Fibroblast of lung (primary cell): ENCODE results near the gene MXRA8. TPM values are rescaled to one million over a fixed set of nuclear protein-coding genes. Genes with fewer than 3 reads are reported as not detected.

ENCODE experiments used
- DNase-seq, 2 donors: peaks; one replicate each; pipeline versions ENCODE4 v3.0.0 to v3.0.0-alpha.2; 2010; ENCODE audit warnings: low read depth in 2 of 2
- H2AFZ ChIP-seq: 2 replicates; pipeline ENCODE4 v1.5.1; 2012; ENCODE audit warnings: low read length, control low read depth, inconsistent platforms
- H3K27ac ChIP-seq: 2 replicates; pipeline ENCODE4 v1.5.1; 2011; ENCODE audit warnings: low read length, control low read depth; ENCODE audit not compliant: insufficient read depth
- H3K27me3 ChIP-seq: 2 replicates; pipeline ENCODE4 v1.5.1; 2011; ENCODE audit warnings: mild to moderate bottlenecking, low read length; ENCODE audit not compliant: control insufficient read depth, insufficient read depth
- H3K36me3 ChIP-seq: 2 replicates; pipeline ENCODE4 v1.5.1; 2011; ENCODE audit warnings: low read length; ENCODE audit not compliant: control insufficient read depth, insufficient read depth
- H3K4me1 ChIP-seq: 2 replicates; pipeline ENCODE4 v1.5.1; 2011; ENCODE audit warnings: low read length; ENCODE audit not compliant: control insufficient read depth, insufficient read depth; ENCODE audit errors: extremely low read depth
- H3K4me2 ChIP-seq: 2 replicates; pipeline ENCODE4 v1.5.1; 2011; ENCODE audit warnings: low read length, control low read depth; ENCODE audit not compliant: insufficient read depth; ENCODE audit errors: extremely low read depth
- H3K4me3 ChIP-seq, 4 experiments: fragments of 200-600 bp in 1 of 4; sonication (generic) in 1 of 4; replicated peaks in 1 of 4; 2 replicates each; pipeline ENCODE4 v1.5.1; 2011 to 2016; ENCODE audit warnings: low read length in 4 of 4, low read depth in 3 of 4, mild to moderate bottlenecking in 3 of 4, control low read depth in 2 of 4, inconsistent platforms in 1 of 4, mixed read lengths in 1 of 4; ENCODE audit not compliant: insufficient read depth in 1 of 4; ENCODE audit errors: control extremely low read depth in 1 of 4
- H3K79me2 ChIP-seq: 2 replicates; pipeline ENCODE4 v1.5.1; 2012; ENCODE audit warnings: mild to moderate bottlenecking, low read length, inconsistent platforms; ENCODE audit not compliant: control insufficient read depth, insufficient read depth
- H3K9ac ChIP-seq: 2 replicates; pipeline ENCODE4 v1.5.1; 2011; ENCODE audit warnings: mild to moderate bottlenecking, low read length, control low read depth; ENCODE audit not compliant: insufficient read depth
- H3K9me3 ChIP-seq: 2 replicates; pipeline ENCODE4 v1.5.1; 2012; ENCODE audit warnings: low read depth, low read length; ENCODE audit not compliant: control insufficient read depth, insufficient read depth
- H4K20me1 ChIP-seq: 2 replicates; pipeline ENCODE4 v1.5.1; 2011; ENCODE audit warnings: low read length; ENCODE audit not compliant: control insufficient read depth, insufficient read depth; ENCODE audit errors: extremely low read depth
- CTCF ChIP-seq, 2 donors: IDR thresholded peaks in 1 of 2; conservative IDR thresholded peaks in 1 of 2; 1 replicate in 1 of 2; 2 replicates in 1 of 2; pipeline ENCODE4 v1.5.1; 2011 to 2012; ENCODE audit warnings: low read length in 2 of 2, control low read depth in 1 of 2, inconsistent platforms in 1 of 2, low read depth in 1 of 2, mild to moderate bottlenecking in 1 of 2
- EZH2 ChIP-seq: IDR thresholded peaks from 2 replicates; pipeline ENCODE4 v1.5.1; 2012; ENCODE audit warnings: low read length, control low read depth, mild to moderate bottlenecking; ENCODE audit errors: missing control alignments
- polyA plus RNA-seq, 2 donors: library from polyadenylated mRNA; depleted of rRNA in 1 of 2; stranded (reverse) in 1 of 2; unstranded in 1 of 2; fragments of >200 nt; gene quantifications; 2 replicates each; pipeline ENCODE4 v1.2.1, GENCODE V29; 2011 to 2012; ENCODE audit warnings: missing spikeins in 1 of 2
- total RNA-seq: library from RNA; depleted of rRNA; stranded (reverse); fragments of >200 nt; gene quantifications from 2 replicates; pipeline ENCODE4 v1.2.1, GENCODE V29; 2014

MXRA8 gene
- total and polyA plus RNA-seq, 2 donors (not counting 1 experiment from before 2014, with no cell fraction given) = 205 to 397 TPM

GRCh38 chr1:1342061-1342562 is 16.2 kb downstream of the MXRA8 start:
- H3K9me3 ChIP-seq = no peaks in the 10 kb centered on the region
- H3K4me3 ChIP-seq = no peak overlapping the region
- no peak overlapping the region for H3K9ac ChIP-seq
- no peak overlapping the region for H3K4me2 ChIP-seq
- no peaks in the 10 kb centered on the region for H4K20me1 ChIP-seq
- H3K27ac ChIP-seq = no peak overlapping the region
- peaks cover 25% of the 10 kb centered on the region for H3K4me1 ChIP-seq
- peaks cover 62% of the 10 kb centered on the region for H3K79me2 ChIP-seq
- no peak for DNase-seq
- H2AFZ ChIP-seq = no peak overlapping the region
- H3K36me3 ChIP-seq = peaks cover 29% of the 10 kb centered on the region
- no peak for TF ChIP-seq EZH2
- no peak for TF ChIP-seq CTCF (conservative IDR thresholded peaks at IDR 0.05 in 1 of 2, IDR thresholded peaks at IDR 0.05 in 1 of 2; ENCODE audit: low read depth in 1 of 2, low read length in 2 of 2)
- no peaks in the 10 kb centered on the region for H3K27me3 ChIP-seq

GRCh38 chr1:1341549-1342021 is 16.8 kb downstream of the MXRA8 start:
- Histone ChIP-seq H3K36me3 (peaks cover 32% of the 10 kb centered on the region), H3K9me3 (no peaks in the 10 kb centered on the region), H3K27ac (no peak overlapping the region), H3K4me2 (no peak overlapping the region), H4K20me1 (no peaks in the 10 kb centered on the region), H3K9ac (no peak overlapping the region), H3K4me3 (no peak overlapping the region), H3K79me2 (peaks cover 57% of the 10 kb centered on the region), H3K4me1 (peaks cover 23% of the 10 kb centered on the region), H3K27me3 (no peaks in the 10 kb centered on the region), H2AFZ (no peak overlapping the region)
- DNase-seq = no peak
- no peak for TF ChIP-seq EZH2
- no peak for TF ChIP-seq CTCF (conservative IDR thresholded peaks at IDR 0.05 in 1 of 2, IDR thresholded peaks at IDR 0.05 in 1 of 2; ENCODE audit: low read depth in 1 of 2, low read length in 2 of 2)

- no peaks in the 10 kb centered on the region for H3K27me3 ChIP-seq
- peaks cover 51% of the 10 kb centered on the region for H3K79me2 ChIP-seq
- H2AFZ ChIP-seq = no peak overlapping the region
- H3K9ac ChIP-seq = no peak overlapping the region
- peaks cover 32% of the 10 kb centered on the region for H3K36me3 ChIP-seq
- TF ChIP-seq EZH2 (no peak), CTCF (conservative IDR thresholded peaks at IDR 0.05 in 1 of 2, IDR thresholded peaks at IDR 0.05 in 1 of 2; ENCODE audit: low read depth in 1 of 2, low read length in 2 of 2) (no peak)
- no peak for DNase-seq
- peaks cover 16% of the 10 kb centered on the region for H3K4me1 ChIP-seq
- H3K4me3 ChIP-seq = no peak overlapping the region
- no peak overlapping the region for H3K27ac ChIP-seq
- H3K4me2 ChIP-seq = no peak overlapping the region
- H3K9me3 ChIP-seq = no peaks in the 10 kb centered on the region
- H4K20me1 ChIP-seq = no peaks in the 10 kb centered on the region
These were observed 17.4 kb downstream of the MXRA8 start for GRCh38 chr1:1340791-1341548.
